OCI-M1 (cell line): ENCODE results near the gene CAST.
A peak's percentile ranks its signal among the peaks of the same experiment; 100 is the strongest.

Experiments
- DNase-seq: peaks from one replicate; lab custom pipeline; 2025; lab: John Stamatoyannopoulos, UW

CAST gene

DNA sequence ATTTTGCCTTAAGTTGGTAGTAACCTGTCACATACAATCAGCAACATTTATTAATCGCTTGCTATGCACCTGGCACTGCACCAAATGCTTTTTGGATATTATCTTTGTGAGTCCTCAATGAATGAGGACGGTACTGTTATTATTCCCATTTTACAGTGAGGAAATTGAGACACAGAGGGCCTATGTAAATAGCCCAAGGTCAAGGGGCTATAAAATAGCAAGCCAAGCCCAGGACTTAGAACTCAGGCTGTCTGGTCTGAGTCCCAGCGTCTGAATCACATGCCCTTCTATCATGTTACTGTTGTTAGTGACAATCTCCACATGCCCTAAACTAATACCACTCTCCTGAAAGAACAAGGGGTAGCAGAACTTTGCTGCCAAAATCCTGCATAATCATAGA lies 85.5 kb downstream of the CAST start:
- DNase-seq = no peak

DNA sequence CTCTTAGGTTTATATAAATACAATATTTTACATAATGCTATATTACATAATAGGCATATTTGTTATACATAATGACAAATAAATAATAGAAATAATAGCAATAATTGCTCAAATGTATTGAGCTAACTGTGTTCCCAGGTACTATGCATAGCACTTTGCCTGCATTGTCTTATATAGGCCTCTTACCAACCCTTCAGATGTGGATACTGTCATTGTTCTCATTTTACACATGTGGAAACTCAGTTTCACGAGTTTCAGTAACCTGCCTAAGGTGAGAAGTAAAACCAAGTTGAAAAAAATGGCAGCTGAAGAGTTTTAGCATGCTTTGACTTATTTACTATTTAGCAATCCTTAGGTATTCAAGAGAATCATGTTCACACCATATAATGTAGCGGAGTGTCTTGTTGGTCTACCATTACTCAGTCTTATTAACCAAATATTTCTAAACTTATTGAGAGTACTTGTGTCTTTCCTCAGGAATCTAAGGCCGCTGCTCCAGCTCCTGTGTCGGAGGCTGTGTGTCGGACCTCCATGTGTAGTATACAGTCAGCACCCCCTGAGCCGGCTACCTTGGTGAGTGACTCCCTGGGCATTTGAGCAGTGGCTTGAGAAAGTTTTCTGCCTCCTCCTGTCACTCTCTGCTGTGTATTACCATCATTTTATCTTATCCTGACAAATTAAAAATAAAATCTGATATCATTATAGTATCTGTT lies 88.1 kb downstream of the CAST start:
- no peak for DNase-seq

DNA sequence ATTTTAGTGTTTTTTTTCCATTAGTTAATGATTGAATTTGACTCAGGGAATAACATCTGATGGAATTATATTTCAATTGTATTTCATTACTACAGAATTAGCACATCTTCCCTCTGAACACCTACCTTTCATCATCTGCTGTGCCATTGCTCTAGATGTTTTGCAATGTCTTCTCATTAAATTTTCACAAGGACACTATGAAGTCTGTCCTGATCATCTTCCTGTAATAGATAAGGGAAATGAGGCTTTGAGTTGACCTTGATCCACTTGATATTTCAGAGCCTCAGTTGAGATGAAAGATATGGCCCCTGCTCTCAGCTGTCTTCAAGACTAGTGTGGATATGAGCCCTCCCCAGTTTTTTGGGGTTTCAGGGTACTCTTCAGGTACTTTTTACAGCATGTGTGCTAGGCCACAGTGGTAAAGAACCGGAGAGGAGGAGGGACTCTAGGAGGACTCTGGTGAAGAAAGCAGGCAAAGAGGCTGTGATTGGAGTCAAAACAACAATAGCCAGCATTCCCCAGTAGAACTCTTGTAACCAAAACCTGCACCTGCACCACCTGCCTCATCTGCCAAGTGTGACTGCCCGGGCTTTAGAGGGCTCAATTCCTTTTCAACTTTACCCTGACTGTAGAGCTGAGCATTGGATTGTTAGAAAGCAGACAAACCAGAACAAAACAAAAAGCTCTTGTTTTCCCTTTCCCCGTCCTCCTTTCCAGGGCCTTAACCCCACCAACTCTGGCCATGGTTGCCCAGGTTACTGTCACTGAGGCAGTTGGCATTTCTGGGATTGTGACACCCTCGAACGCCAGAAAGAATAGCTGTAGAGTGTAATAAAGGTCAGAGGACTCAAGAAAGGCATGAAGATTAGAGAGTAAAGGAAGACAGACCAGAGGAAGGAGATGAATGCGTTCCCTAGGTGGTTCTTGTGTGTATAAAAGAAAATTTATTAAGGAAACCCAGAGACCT lies 89.3 kb downstream of the CAST start:
- DNase-seq = no peak

DNA sequence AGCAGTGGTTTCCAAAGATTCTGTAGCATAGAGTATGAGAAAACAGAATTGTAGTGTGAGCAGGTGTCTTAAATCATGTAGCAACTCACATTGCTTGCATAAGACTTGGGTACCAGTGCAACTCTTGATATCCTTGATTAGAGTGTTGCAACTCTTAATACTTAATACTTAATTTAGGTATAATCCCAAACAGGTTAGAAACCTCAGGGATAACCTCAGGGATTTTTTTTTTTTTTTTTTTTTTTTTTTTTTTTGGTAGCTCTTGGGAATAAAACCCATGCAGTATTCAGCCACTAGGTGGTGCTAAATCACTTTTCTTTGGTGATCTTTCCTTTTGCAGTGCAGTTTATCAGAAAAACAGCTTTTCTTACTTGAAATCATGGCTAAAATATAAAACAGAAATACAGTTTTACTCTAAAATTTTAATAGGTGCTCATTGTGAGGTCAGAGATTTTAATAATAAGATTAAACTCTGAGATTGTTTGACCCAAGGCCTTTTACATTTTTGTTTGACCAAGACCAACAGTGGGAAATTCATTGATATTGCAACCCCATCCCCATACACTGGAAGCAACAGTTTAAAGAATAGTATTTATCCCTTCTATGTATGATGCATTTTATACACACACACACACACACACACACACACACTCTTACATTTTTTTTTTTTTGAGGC lies 90.3 kb downstream of the CAST start:
- peak; percentile 81 for DNase-seq

DNA sequence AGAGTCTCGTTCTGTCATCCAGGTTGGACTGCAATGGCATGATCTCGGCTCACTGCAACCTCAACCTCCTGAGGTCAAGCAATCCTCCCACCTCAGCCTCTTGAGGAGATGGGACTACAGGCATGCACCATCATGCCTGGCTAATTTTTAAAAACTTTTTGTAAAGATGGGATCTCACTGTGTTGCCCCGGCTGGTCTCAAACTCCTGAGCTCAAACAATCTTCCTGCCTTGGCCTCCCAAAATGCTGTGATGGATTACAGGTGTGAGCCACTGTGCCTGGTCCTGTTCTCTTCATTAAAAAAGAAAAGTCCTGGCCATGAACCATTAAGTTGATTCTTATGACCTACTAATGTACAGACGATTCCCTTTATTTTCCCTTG lies 90.8 kb downstream of the CAST start:
- no peak for DNase-seq

DNA sequence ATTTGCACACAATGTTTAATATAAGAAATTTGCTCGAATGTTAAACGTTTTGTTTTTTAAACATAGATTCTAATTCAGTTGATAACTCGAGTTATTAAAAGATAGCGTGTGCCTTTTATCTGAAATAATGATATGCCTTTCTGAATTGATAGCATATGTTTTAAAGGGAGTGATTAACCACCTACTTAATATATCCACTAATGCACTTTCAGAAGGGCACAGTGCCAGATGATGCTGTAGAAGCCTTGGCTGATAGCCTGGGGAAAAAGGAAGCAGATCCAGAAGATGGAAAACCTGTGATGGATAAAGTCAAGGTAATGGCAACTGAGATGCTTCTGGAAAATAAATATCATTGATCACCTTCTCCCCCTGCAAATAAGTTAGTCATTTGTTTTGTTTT lies 91.7 kb downstream of the CAST start:
- no peak for DNase-seq

DNA sequence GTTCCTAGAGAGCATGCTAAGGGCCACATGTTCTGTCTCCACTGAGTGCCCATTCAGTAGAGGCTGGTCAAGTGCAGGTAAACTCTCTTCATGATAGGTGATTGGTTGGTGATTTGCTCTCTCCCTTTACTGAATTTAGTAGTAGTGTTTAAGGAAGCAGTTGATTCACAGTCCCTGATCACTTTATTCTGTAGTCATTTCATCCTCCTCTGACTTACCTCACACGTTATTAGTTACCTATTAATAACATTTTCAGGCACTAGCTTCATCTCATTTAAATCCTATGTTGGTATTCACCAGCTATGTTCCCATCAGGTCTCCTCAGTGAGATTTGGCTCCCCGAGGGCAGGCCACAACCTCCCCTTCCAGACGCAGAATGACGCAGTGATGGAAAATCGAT lies 93.7 kb downstream of the CAST start:
- no peak for DNase-seq

DNA sequence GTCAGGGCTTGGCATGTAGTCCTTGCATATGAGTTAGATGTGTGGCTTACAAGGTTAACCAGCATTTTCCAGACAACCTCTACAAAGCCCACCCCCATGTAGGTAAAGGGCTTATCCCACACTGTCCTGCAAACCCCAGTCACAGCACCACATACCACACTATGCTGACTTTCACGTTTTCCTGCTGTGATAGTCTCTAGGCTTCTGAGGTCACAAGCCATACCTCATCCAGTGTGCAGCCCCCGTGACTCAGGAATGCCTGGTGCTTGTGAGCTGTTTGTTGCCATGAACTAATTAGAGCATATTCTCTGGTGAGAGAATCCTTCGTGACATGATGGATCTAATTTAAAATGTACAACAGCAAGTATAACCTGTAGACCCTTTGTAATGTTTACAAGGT lies 94.8 kb downstream of the CAST start:
- DNase-seq = no peak

DNA sequence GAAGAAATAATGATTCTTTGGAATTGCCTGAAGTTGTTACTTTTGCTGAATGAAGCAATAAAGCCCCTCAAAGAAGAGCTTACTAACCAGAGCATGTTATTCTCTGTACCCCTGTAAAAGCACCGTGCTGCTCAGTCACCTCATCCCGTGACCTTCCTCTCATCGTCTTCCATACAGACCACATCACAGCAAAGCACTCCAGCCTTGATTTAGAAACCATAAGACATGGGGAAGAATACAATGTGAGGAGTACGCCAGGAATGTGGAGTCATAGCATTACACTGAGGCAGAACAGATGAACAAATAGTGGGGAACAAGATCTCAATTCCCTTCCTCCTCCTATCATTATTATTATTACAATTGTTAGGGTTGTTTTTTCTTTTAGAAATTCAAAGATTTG lies 96.4 kb downstream of the CAST start:
- DNase-seq = no peak

DNA sequence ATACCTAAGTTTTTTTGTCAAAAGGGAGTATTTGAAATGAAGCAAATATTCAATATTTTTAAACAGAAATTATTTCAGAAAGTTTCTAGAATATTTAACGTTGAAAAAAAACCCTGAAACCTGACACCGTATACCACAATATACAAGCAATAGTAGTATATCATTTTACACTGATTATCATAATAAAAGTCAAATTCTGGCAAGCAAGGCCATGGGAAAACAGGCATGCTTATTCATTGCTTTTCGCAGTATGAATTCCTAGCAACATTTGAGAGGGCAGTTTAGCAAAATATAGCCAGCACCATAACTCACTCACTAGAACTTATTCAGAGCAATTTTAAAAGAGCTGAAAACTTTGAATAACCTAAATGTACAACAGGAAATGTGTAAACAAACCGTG lies 99.4 kb downstream of the CAST start:
- no peak for DNase-seq

DNA sequence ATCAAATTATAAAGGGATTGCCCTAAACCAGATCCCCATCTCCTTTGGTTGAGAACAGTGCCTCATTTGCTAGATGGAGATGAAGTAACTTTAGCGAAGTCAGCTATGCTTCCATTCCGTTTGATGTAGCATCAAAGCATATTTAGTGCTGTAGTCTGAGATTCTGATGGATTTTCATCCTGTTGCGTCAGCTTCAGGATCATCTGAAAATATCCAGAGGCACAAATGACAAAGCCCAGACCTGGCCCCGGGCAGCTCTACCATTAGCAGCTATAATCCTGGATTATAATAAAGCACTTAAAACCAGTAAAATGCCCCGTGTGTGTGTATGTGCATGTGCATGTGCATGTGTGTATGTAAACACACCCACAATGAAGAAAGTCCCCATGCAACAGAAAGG lies 100.8 kb downstream of the CAST start:
- DNase-seq = no peak

DNA sequence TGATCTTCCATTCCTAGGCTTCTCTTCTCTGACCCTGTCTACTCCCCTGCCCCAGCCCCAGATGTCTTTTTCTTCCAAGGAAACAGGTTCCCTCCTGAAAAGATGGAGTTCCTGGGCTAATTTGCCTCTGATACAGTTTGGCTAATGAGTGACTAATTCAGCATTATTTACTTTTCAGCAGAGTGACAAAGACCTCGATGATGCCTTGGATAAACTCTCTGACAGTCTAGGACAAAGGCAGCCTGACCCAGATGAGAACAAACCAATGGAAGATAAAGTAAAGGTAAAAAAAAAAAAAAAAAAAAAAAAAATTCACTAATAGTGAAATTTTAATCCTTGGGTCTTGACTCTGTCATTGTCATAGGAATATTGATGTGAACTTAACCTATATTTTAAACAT lies 102.9 kb downstream of the CAST start:
- DNase-seq = no peak

DNA sequence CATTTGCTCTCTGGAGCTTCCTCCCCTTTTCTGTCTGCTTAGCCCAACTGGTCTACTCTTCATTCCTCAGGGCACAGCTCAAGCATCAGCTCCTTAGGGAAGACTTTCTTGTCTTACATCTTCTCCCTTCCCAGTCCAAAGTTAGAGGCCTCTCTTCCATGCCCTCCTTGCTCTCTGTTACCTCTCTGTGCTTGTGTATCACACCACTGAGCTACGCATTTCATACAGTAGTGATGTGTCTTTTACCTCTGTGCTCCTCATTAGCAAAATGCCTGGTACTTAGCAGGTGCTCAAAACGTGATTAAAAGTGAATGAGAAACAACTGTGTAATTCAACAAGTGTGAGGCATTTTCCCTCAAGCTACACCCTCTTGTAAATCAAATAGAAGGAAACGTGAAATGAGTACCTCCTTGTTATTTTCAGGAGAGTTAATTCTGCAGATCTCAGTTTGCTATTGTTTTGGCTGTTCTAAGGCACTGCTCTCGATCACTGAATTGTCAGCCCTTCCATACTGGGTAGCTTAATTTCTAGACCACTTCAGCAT lies 106.6 kb downstream of the CAST start:
- DNase-seq = no peak

DNA sequence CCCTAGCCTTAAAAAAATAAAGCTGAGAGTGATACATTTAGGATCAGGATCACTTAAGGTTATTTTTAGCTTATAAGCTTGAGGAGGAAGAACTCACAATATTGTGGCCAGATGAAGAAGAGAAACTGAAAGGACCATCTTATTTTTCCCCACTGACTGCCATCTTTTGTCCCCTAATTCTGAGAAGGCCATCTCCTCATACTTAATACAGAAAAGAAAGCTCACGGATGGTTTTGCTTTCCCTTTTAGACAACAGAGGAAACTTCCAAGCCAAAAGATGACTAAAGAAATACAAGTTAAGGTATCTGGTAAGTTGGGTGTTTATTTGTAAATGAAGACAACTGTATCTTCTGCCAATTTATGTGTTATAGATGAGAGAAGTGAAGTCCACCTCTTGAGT lies 109.2 kb downstream of the CAST start:
- no peak for DNase-seq

DNA sequence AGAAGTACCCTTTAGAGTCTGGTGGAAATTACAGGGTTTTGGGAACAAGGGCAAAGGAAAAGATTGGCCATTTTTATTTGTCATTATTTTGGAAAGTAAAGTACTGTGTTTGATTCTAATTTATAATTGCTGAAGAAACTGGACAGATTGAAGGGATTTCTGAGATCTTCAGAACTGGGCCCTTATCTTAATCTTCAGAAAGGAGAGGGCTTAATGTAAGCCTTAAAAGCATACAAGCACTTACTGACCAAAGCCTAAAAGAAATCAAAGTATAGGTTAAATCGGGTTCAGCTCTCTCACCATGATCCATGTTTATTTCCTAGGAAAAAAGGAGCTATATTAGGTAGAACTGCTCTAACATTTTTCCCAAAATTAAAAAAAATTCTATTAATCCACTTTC lies 109.9 kb downstream of the CAST start:
- no peak for DNase-seq

DNA sequence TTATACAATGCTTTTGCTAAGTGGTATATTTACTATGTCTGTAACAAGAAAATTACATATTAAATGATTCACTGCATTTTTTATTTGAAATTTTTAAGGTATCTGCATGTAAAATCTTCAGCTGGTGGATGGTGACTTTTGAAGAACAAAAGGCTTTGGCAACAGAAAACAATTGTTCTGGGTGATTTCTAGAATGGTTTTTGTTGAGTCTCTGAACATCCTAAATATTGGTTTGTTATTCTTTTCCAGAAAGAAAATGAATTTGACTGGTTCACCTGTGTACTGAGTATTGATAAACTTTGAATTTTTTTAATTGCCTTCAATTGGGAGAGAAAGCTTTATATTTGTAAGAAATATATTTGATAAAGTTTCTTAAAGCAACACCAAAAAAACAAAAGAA lies 110.4 kb downstream of the CAST start:
- DNase-seq = no peak

DNA sequence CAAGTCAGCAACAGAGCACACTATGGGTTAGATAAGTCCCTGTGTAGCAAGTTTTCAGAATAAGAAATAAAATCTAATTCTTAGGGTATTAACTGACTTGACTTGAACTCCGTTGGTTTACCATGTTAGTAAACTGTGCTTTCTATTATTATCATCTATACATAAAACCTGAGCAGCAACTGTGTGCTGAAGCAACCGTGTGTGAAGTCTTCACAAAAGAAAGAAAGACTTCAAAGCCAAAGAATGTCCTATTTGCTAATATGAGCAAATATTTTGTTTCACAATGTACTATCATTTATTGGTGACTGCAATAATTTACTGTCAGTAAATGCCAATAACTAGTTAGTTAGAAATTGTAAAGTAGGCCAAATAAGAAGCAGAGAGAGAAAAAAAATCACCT lies 112.9 kb downstream of the CAST start:
- no peak for DNase-seq

DNA sequence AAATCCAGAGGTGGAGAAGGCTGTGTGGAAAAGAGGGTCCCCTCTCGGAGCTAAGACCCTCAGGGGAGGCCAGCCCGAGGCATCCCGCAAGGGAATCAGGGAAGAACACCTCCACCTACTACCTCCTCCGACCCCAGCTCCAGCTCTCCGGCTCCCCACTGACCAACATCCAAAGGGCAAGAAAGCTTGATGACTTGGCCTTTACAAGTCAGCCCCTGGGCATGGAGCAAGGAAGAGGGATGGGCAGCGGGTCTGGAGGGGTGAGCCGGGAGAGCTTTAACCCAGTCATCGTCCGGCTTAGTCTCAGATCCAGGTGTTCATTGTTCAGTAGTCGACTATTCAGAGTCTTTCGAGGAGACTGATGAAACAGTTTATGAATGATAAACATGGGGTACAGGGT lies 113.5 kb downstream of the CAST start:
- DNase-seq = no peak

DNA sequence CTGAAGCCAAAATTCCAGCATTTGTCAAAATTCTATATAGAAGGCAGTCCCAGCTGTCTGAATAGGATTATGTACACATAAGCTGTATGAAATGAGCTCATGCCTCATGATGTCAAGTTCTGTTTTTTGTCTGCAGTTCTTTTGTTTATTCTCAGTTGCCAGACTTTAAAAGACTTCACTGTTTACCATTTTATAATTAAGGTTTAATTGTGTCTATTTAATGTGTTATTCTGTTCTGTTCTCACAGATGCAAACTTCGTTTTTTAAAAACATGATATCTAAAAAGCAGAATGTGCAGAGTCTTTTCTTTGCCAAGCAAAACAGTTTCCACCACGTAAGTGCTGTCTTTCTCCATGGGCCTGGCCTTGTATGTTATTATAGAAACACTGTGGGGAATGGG lies 114.4 kb downstream of the CAST start:
- DNase-seq = no peak

DNA sequence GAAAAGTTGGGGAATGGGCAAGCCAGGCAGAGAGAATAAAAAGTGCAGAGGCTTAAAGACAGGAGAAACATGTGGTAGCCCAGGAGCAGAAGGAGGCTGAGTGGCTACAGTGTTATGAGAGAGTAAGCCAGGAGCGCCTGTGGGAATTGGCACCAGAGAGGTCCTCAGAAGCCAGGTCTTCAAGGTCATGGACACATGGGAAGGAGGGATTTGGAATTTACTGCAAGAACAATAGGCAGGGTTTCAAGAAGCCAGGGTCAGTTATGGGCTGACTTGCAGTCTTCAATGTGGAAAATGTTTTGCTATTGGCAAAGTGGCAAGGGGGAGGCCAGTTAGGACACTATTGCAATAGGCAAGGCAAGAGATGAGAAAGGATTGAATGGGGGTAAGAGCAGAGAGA lies 116.2 kb downstream of the CAST start:
- no peak for DNase-seq

DNA sequence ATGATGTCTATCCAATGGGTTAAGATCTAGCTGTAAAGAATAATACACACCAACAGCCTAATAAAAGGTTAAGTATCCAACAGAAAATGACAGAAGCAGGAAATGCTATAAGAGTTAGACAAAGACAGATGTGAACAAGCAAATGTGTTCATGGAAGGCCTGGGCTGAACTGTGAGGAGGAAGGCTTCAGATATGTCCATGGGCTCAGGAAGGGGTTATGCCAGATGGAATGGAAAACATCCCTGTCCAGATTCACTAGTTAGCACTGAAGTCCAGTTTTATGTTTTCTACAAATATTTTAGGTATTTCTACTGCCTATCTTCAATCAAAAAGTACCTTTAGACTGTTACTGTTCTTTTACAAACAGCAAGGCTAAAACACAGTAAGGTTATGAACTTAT lies 118.5 kb downstream of the CAST start:
- DNase-seq = no peak
